K562 (cell line): ENCODE data around the gene AHSG. TPM values are rescaled to one million over a fixed set of nuclear protein-coding genes. Genes with fewer than 3 reads are reported as not detected.

Source experiments
- ASH1L ChIP-seq: fragments of 450-650 bp; IDR thresholded peaks from 2 replicates; pipeline ENCODE4 v1.6.1; 2018; ENCODE audit warnings: borderline replicate concordance, mild to moderate bottlenecking, low read depth; ENCODE audit not compliant: partially characterized antibody
- BCOR ChIP-seq: fragments of 450-650 bp; IDR thresholded peaks from 2 replicates; pipeline ENCODE4 v1.6.1; 2016
- CBX5 ChIP-seq: IDR thresholded peaks from 2 replicates; pipeline ENCODE4 v1.6.1; 2014; ENCODE audit warnings: low read depth, borderline replicate concordance
- E2F6 ChIP-seq, 2 experiments: IDR thresholded peaks; 2 replicates each; pipeline ENCODE4 v1.6.1; 2011; ENCODE audit warnings: borderline replicate concordance in 1 of 2, control low read depth in 1 of 2, low read depth in 1 of 2, low read length in 1 of 2, mild to moderate bottlenecking in 1 of 2, mixed read lengths in 1 of 2, moderate library complexity in 1 of 2; ENCODE audit not compliant: insufficient read depth in 1 of 2, insufficient read length in 1 of 2, poor library complexity in 1 of 2, severe bottlenecking in 1 of 2; ENCODE audit errors: extremely low read depth in 1 of 2
- EGR1 ChIP-seq: fragments of 450-650 bp; conservative IDR thresholded peaks from 2 replicates; pipeline ENCODE4 v1.6.1; 2017; ENCODE audit warnings: mild to moderate bottlenecking
- ETV5 ChIP-seq: sonication (generic); formaldehyde crosslinking; IDR thresholded peaks from 2 replicates; pipeline ENCODE4 v1.4.0; 2020; ENCODE audit warnings: low read depth, mild to moderate bottlenecking, missing genetic modification reagents
- FOXJ3 ChIP-seq: sonication (generic); formaldehyde crosslinking; IDR thresholded peaks from 2 replicates; pipeline ENCODE4 v1.4.0; 2020; ENCODE audit warnings: mild to moderate bottlenecking, missing genetic modification reagents
- FUS ChIP-seq: fragments of 200-400 bp; formaldehyde crosslinking; optimal IDR thresholded peaks from 2 replicates; pipeline ENCODE3; 2017; ENCODE audit warnings: low read depth, low read length
- KAT8 ChIP-seq: fragments of 450-650 bp; IDR thresholded peaks from 2 replicates; pipeline ENCODE4 v1.6.1; 2016; ENCODE audit warnings: low read depth, mild to moderate bottlenecking
- L3MBTL2 ChIP-seq: fragments of 450-650 bp; IDR thresholded peaks from 2 replicates; pipeline ENCODE4 v1.6.1; 2016; ENCODE audit warnings: mild to moderate bottlenecking, moderate library complexity
- NEUROD1 ChIP-seq: fragments of 150-350 bp; IDR thresholded peaks from 2 replicates; pipeline ENCODE4 v1.6.1; 2014; ENCODE audit warnings: borderline replicate concordance, low read length, low read depth; ENCODE audit not compliant: partially characterized antibody
- NFIC ChIP-seq: fragments of 450-650 bp; IDR thresholded peaks from 2 replicates; pipeline ENCODE4 v1.6.1; 2017; ENCODE audit warnings: mild to moderate bottlenecking, inconsistent platforms
- NR1H2 ChIP-seq: sonication (generic); formaldehyde crosslinking; IDR thresholded peaks from 2 replicates; pipeline ENCODE4 v1.4.0; 2020; ENCODE audit warnings: mild to moderate bottlenecking, missing genetic modification reagents
- PTRF ChIP-seq: fragments of 450-650 bp; IDR thresholded peaks from 2 replicates; pipeline ENCODE4 v1.6.1; 2016; ENCODE audit warnings: mild to moderate bottlenecking, missing genetic modification characterization, missing compliant biosample characterization
- TAL1 ChIP-seq: fragments of 450-650 bp; IDR thresholded peaks from 2 replicates; pipeline ENCODE4 v1.6.1; 2016; ENCODE audit warnings: mild to moderate bottlenecking
- TSC22D4 ChIP-seq: fragments of 450-650 bp; IDR thresholded peaks from 2 replicates; pipeline ENCODE4 v1.6.1; 2016; ENCODE audit warnings: missing genetic modification characterization, missing biosample characterization, control low read depth
- WHSC1 ChIP-seq: IDR thresholded peaks from one replicate; pipeline ENCODE4 v1.6.1; 2012; ENCODE audit warnings: low read length, control low read depth, inconsistent platforms
- ZNF253 ChIP-seq: fragments of 250-450 bp; sonication (Bioruptor Pico); conservative IDR thresholded peaks from 2 replicates; pipeline ENCODE4 v1.6.1; 2021; ENCODE audit warnings: mild to moderate bottlenecking
- ZNF280B ChIP-seq: fragments of 250-450 bp; sonication (Bioruptor Pico); IDR thresholded peaks from 2 replicates; pipeline ENCODE4 v1.5.1; 2021; ENCODE audit warnings: mild to moderate bottlenecking
- ZNF57 ChIP-seq: fragments of 450-650 bp; formaldehyde crosslinking; IDR thresholded peaks from 2 replicates; pipeline ENCODE4 v1.4.0; 2020; ENCODE audit warnings: mild to moderate bottlenecking, moderate library complexity
- ZNF79 ChIP-seq: fragments of 250-450 bp; sonication (Bioruptor Pico); IDR thresholded peaks from 2 replicates; pipeline ENCODE4 v1.4.0; 2020; ENCODE audit warnings: low read depth, mild to moderate bottlenecking, moderate library complexity
- ZSCAN32 ChIP-seq: fragments of 450-650 bp; formaldehyde crosslinking; IDR thresholded peaks from 2 replicates; pipeline ENCODE4 v1.4.0; 2020; ENCODE audit warnings: mild to moderate bottlenecking, moderate library complexity
- polyA plus RNA-seq, 8 experiments: library from polyadenylated mRNA; depleted of rRNA in 4 of 8; stranded (reverse) in 5 of 8; unstranded in 3 of 8; fragments of >200 nt; fragmentation: Nextera tagmentation in 2 of 8; fragmentation: Illumina TruSeq in 1 of 8; extraction: Ambion mirVana in 2 of 8; extraction: Trizol in 1 of 8; gene quantifications; 2 replicates each; pipeline versions ENCODE4 v1.2.1 to v1.2.3, GENCODE V29; 2011 to 2014; ENCODE audit warnings: inconsistent platforms in 1 of 8, missing spikeins in 1 of 8
- total RNA-seq, 7 experiments: library from RNA; depleted of rRNA in 6 of 7; stranded (reverse); fragments of >200 nt in 6 of 7; fragmentation: Illumina TruSeq in 2 of 7; extraction: Trizol in 2 of 7; gene quantifications; 2 replicates each; pipeline versions ENCODE4 v1.2.1 to v1.2.3, GENCODE V29; 2011 to 2021; ENCODE audit warnings: low replicate concordance in 1 of 7
- TF ChIP-seq, protein P1 (sequence below): fragments of 200-800 bp; sonication (Bioruptor generic); IDR thresholded peaks from 2 replicates; pipeline ENCODE4 v1.6.1; 2017; ENCODE audit warnings: missing genetic modification characterization, missing compliant biosample characterization
- TF ChIP-seq, protein P2 (sequence below): fragments of 250-450 bp; sonication (Bioruptor Pico); IDR thresholded peaks from 2 replicates; pipeline ENCODE4 v1.5.0; 2021

Gene AHSG
- total and polyA plus RNA-seq, 9 of the 15 experiments (the other 6 are each of a cell fraction or from before 2014, with no cell fraction given) = 0.69 TPM; not detected in 8

DNA sequence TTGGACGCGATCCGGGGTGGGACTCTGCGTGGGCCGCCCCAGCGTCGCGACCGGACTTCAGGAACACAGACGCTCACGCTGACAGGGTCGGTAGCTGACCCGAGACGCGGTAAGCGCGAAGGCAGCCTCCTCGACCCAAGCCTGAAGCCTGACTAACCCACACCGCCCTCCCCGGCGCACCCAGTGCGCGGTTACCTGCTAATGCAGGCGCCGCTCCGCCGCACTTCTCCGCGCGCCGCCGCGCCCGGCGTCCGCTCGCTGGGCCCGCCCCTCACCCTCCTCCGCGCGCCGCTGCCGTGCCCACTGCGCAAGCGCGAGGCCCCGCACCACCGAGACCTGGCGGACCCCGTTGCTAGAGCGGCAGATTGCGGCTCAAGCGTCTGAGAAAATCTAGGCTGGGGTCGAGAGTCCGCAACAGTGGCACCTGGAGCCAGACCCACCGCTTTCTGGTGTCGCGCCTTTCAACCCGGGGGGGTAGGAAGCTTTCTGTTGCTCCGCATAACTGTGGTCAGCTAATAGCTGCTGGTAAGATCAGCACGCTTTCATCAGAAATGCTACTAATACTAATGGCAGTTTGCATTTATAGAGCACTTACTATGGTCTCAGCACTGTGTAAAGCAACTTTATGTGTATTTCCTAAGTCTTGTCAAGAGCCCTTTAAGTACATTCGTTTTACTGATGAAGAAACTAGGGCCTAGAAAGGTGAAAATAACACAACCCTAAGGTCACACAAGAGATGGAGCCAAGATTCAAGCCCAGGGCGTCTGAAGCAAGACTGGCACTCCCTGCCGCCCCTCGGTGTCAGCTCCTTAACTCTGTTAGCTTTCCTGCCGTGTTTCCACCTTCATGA lies 45.6 kb upstream of the AHSG start, which contains the start of gene TBCCD1 (continued):
- TF ChIP-seq ZSCAN32 (no peak), EGR1 (peak; percentile 47; the same call in 1 of the 2 replicates), ETV5 (CRISPR knock-in tag) (0 out of 2 replicates have a peak, but pooled peaks have one; percentile 51), ZNF253 (CRISPR knock-in tag) (no peak), NEUROD1 (peak; percentile 18), NR1H2 (CRISPR knock-in tag) (0 out of 2 replicates have a peak, but pooled peaks have one; percentile 83), ASH1L (no peak), KAT8 (no peak), E2F6 (IDR thresholded peaks at IDR 0.05; ENCODE audit: borderline replicate concordance in 1 of 2, extremely low read depth in 1 of 2, insufficient read depth in 1 of 2, insufficient read length in 1 of 2, low read depth in 1 of 2, low read length in 1 of 2, poor library complexity in 1 of 2, severe bottlenecking in 1 of 2) (peak; percentile 35 to 67), L3MBTL2 (peak; percentile 71), NFIC (peak; percentile 70), ZNF57 (CRISPR knock-in tag) (no peak), TSC22D4 (tag) (no peak), TAL1 (no peak), FUS (peak; percentile 51), ZNF79 (CRISPR knock-in tag) (no peak), ZNF280B (CRISPR knock-in tag) (no peak), FOXJ3 (no peak), BCOR (peak; percentile 23; the same call in 1 of the 2 replicates), WHSC1 (no peak), PTRF (tag) (no peak), CBX5 (no peak)
- TF ChIP-seq, protein P1, sequence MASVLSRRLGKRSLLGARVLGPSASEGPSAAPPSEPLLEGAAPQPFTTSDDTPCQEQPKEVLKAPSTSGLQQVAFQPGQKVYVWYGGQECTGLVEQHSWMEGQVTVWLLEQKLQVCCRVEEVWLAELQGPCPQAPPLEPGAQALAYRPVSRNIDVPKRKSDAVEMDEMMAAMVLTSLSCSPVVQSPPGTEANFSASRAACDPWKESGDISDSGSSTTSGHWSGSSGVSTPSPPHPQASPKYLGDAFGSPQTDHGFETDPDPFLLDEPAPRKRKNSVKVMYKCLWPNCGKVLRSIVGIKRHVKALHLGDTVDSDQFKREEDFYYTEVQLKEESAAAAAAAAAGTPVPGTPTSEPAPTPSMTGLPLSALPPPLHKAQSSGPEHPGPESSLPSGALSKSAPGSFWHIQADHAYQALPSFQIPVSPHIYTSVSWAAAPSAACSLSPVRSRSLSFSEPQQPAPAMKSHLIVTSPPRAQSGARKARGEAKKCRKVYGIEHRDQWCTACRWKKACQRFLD (CRISPR knock-in tag) = no peak
- TF ChIP-seq, protein P2, sequence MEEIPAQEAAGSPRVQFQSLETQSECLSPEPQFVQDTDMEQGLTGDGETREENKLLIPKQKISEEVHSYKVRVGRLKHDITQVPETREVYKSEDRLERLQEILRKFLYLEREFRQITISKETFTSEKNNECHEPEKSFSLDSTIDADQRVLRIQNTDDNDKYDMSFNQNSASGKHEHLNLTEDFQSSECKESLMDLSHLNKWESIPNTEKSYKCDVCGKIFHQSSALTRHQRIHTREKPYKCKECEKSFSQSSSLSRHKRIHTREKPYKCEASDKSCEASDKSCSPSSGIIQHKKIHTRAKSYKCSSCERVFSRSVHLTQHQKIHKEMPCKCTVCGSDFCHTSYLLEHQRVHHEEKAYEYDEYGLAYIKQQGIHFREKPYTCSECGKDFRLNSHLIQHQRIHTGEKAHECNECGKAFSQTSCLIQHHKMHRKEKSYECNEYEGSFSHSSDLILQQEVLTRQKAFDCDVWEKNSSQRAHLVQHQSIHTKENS (CRISPR knock-in tag) = no peak
